ENCODE data around the gene DNAJC19. TPM values are rescaled to one million over a fixed set of nuclear protein-coding genes. Genes with fewer than 3 reads are reported as not detected.
"Not testable (repeated sequence)": the region's sequence is repeated elsewhere in the genome, so short reads cannot be mapped to it uniquely, and the experiment has no call there.

The DNAJC19 gene
- total and polyA plus RNA-seq, 2 experiments from 2014 or later = 48.8 to 115 TPM

DNA sequence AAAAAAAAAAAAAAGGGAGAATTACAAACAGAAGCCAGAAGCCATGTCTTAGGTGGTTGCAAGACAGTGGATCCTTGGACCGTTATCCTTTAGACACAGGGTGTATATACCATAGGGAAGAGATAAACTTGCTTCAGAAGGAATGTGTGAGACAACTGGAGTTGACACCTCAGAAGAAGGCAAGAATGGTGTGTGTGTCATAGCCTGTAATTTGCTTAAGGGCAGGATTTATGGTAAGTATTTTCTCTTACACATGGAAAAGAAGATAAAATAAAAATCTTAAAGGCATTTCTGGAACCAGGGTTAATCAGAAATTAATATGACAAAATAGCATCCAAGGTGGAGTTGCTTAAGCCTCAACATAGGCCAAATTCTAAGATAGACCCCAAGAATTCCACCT lies 19.3 kb upstream of the DNAJC19 start:
- Histone ChIP-seq H3K9me3 (ENCODE audit: low read depth) (no peaks in the 10 kb centered on the region), H3K4me3 (no peak overlapping the region), H3K27me3 (no peaks in the 10 kb centered on the region), H3K36me3 (no peaks in the 10 kb centered on the region), H3K27ac (no peak overlapping the region), H3K4me1 (ENCODE audit: low read depth) (no peaks in the 10 kb centered on the region)
- DNase-seq (ENCODE audit: low read depth in 1 of 2, low spot score in 1 of 2) = no peak
- TF ChIP-seq, protein P1, sequence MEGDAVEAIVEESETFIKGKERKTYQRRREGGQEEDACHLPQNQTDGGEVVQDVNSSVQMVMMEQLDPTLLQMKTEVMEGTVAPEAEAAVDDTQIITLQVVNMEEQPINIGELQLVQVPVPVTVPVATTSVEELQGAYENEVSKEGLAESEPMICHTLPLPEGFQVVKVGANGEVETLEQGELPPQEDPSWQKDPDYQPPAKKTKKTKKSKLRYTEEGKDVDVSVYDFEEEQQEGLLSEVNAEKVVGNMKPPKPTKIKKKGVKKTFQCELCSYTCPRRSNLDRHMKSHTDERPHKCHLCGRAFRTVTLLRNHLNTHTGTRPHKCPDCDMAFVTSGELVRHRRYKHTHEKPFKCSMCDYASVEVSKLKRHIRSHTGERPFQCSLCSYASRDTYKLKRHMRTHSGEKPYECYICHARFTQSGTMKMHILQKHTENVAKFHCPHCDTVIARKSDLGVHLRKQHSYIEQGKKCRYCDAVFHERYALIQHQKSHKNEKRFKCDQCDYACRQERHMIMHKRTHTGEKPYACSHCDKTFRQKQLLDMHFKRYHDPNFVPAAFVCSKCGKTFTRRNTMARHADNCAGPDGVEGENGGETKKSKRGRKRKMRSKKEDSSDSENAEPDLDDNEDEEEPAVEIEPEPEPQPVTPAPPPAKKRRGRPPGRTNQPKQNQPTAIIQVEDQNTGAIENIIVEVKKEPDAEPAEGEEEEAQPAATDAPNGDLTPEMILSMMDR (IDR thresholded peaks at IDR 0.05; ENCODE audit: low read depth, low read length) = no peak

DNA sequence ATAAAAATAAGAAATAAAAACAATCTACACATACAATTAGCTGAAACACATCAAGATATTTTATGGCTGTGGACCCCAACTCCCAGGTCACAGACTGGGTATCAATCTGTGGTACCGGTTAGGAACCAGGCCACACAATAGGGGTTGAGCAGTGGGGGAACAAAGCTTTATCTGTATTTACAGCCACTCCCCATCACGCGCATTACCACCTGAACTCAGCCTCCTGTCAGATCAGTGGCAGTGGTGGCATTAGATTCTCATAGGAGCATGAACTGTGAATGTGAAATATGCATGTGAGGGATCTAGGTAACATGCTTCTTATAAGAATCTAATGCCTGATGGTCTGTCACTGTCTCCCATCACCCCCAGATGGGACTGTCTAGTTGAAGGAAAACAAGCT lies 17.7 kb upstream of the DNAJC19 start:
- H3K4me1 ChIP-seq (ENCODE audit: low read depth) = no peaks in the 10 kb centered on the region
- H3K9me3 ChIP-seq (ENCODE audit: low read depth) = no peaks in the 10 kb centered on the region
- no peak overlapping the region for H3K27ac ChIP-seq
- TF ChIP-seq, protein P1 (IDR thresholded peaks at IDR 0.05; ENCODE audit: low read depth, low read length) = no peak
- H3K27me3 ChIP-seq = no peaks in the 10 kb centered on the region
- DNase-seq (ENCODE audit: low read depth in 1 of 2, low spot score in 1 of 2) = no peak
- H3K4me3 ChIP-seq = no peak overlapping the region
- no peaks in the 10 kb centered on the region for H3K36me3 ChIP-seq

DNA sequence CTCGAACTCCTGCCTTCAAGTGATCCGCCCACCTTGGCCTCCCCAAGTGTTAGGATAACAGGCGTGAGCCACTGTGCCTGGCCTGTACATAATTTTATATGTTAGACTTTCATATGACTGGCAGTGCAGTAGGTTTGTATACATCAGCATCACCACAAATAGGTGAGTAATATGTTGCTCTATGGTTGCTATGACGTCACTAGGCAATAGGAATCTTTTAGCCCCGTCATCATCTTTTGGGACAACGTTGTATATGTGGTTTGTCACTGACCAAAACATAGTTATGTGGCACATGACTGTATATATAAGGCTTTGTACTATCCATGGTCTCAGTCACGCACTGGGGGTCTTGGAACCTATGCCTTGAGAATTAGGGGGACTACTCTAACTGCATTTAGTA lies 17.0 kb upstream of the DNAJC19 start:
- Histone ChIP-seq H3K4me1 (ENCODE audit: low read depth) (no peaks in the 10 kb centered on the region), H3K36me3 (no peaks in the 10 kb centered on the region), H3K9me3 (ENCODE audit: low read depth) (no peaks in the 10 kb centered on the region), H3K27ac (no peak overlapping the region), H3K27me3 (no peaks in the 10 kb centered on the region), H3K4me3 (no peak overlapping the region)
- TF ChIP-seq, protein P1 (IDR thresholded peaks at IDR 0.05; ENCODE audit: low read depth, low read length) = no peak
- no peak for DNase-seq (ENCODE audit: low read depth in 1 of 2, low spot score in 1 of 2)

DNA sequence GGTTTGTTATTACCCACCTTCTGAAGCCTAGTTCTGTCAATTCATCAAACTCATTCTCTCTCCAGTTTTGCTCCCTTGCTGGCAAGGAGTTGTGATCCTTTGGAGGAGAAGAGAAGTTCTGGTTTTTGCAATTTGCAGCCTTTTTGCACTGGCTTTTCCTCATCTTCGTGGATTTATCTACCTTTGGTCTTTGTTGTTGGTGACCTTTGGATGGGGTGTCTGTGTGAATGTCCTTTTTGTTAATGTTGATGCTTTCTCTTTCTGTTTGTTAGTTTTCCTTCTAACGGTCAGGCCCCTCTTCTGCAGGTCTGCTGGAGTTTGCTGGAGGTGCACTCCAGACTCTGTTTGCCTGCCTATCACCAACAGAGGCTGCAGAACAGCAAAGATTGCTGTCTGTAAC lies 13.9 kb upstream of the DNAJC19 start:
- not testable (repeated sequence) for H3K36me3 ChIP-seq; H3K4me3 ChIP-seq; H3K27me3 ChIP-seq; DNase-seq (ENCODE audit: low read depth in 1 of 2, low spot score in 1 of 2); H3K4me1 ChIP-seq (ENCODE audit: low read depth); H3K9me3 ChIP-seq (ENCODE audit: low read depth); H3K27ac ChIP-seq

DNA sequence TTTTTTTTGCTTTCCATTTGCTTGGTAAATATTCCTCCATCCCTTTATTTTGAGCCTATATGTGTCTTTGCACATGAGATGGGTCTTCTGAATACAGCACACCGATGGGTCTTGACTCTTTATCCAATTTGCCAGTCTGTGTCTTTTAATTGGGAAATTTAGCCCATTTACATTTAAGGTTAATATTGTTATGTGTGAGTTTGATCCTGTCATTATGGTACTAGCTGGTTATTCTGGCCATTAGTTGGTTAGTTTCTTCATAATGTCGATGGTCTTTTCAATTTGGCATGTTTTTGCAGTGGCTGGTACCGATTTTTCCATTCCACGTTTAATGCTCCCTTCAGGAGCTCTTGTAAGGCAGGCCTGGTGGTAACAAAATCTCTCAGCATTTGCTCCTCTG lies 12.8 kb upstream of the DNAJC19 start:
- not testable (repeated sequence) for H3K4me3 ChIP-seq; H3K9me3 ChIP-seq (ENCODE audit: low read depth)

DNA sequence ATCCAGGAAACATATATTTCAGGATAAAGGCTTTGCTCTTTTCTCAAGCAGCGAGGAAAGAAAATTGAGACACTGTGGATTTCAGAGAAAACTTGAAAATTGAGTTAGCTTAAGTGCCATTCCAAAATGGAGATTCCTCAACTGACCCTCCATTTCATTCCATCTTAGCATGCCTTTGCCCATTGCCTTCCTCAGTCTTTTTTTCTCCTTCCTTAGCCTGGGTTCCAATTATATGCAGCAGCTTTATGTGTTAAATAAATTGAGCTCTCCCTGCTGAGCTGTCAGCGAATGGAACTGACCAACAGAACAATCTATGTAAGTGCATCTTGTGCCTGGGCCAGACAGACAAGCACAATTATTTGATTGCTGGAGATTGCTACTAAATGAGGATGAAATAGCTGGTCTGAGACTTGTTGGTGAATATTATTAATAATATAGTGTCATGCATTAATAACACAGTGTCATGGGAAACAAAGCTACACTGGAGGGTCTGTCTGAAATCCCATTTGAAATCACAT lies 6.9 kb upstream of the DNAJC19 start:
- H3K4me3 ChIP-seq = no peak overlapping the region
- no peak for DNase-seq (ENCODE audit: low read depth in 1 of 2, low spot score in 1 of 2)
- no peaks in the 10 kb centered on the region for H3K36me3 ChIP-seq
- no peaks in the 10 kb centered on the region for H3K27me3 ChIP-seq
- TF ChIP-seq, protein P1 (IDR thresholded peaks at IDR 0.05; ENCODE audit: low read depth, low read length) = no peak
- no peaks in the 10 kb centered on the region for H3K9me3 ChIP-seq (ENCODE audit: low read depth)
- no peaks in the 10 kb centered on the region for H3K4me1 ChIP-seq (ENCODE audit: low read depth)
- no peak overlapping the region for H3K27ac ChIP-seq

More for the DNA sequence above, 12.8 kb upstream of the DNAJC19 start:
- H3K27me3 ChIP-seq; H3K27ac ChIP-seq; H3K36me3 ChIP-seq; H3K4me1 ChIP-seq (ENCODE audit: low read depth); DNase-seq (ENCODE audit: low read depth in 1 of 2, low spot score in 1 of 2): not testable (repeated sequence)

DNA sequence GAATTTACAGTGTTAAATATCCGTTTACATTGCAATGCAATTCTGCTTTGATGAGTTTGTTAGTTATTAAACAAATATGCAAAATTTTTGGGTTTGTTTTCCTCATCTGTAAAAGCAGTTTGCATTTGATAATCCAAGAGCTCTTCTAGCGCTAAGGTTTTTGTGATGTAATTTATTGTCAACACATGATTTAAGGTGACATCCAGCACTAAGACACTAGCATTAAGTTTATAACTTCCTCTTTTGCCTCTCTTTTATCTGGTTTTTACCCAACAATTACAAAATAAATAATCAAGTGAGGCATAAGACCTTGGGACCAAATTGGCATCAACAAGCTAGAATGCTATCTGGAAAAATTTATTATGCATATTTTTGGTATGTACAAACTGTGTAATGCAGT lies 969 bp upstream of the DNAJC19 start:
- no peak overlapping the region for H3K27ac ChIP-seq
- DNase-seq (ENCODE audit: low read depth in 1 of 2, low spot score in 1 of 2) = no peak
- TF ChIP-seq, protein P1 (IDR thresholded peaks at IDR 0.05; ENCODE audit: low read depth, low read length) = no peak
- peaks cover 13% of the 10 kb centered on the region for H3K36me3 ChIP-seq
- no peaks in the 10 kb centered on the region for H3K9me3 ChIP-seq (ENCODE audit: low read depth)
- H3K4me3 ChIP-seq = peak overlapping the region; percentile 85
- no peaks in the 10 kb centered on the region for H3K27me3 ChIP-seq
- H3K4me1 ChIP-seq (ENCODE audit: low read depth) = no peaks in the 10 kb centered on the region

All from cardiac muscle cell (in vitro differentiated cells and primary cell).